ENCODE measurements around the gene HTT. TPM values are rescaled to one million over a fixed set of nuclear protein-coding genes. Genes with fewer than 3 reads are reported as not detected.

Gene HTT
- total RNA-seq, 2 experiments from 2014 or later = 54.2 to 56.5 TPM

DNA sequence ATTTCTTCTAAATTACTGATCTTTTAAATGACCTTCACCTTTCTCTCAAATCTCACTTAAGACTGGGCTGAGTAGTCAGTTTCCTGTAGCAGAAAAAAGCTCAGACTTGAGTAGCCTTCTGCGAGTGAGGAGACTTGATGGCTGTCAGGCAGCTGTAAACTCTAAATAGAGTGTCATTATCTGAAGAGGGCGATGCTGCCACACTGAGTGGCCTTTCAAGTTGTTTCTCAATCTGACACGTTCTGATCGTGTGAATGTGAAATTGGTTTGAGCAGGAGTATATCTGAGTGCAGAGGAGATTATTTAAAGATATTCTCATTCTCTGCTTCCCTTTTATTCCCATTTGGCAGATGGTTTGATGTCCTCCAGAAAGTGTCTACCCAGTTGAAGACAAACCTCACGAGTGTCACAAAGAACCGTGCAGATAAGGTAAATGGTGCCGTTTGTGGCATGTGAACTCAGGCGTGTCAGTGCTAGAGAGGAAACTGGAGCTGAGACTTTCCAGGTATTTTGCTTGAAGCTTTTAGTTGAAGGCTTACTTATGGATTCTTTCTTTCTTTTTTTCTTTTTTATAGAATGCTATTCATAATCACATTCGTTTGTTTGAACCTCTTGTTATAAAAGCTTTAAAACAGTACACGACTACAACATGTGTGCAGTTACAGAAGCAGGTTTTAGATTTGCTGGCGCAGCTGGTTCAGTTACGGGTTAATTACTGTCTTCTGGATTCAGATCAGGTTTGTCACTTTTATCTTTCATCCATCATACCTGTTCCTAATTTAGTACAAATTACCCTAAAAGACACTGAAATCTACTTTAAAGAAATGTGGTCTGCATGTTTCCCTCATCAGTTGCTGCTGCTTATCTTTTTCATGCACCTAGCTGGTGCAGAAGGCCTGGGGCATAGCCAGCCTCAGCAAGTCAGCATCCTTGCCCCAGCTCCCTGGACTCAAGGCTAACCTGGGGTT, 100.2 kb downstream of the HTT start:
- intact Hi-C loops (cut with micrococcal nuclease) = no loop called here
- DNase-seq (no peak), ATAC-seq (no peak)
- TF ChIP-seq CTCF (IDR thresholded peaks at IDR 0.05) = no peak
- Mint-ChIP-seq H3K27ac (no peak overlapping the region), H3K9me3 (no peaks in the 10 kb centered on the region), H3K4me1 (ENCODE audit: low read depth) (peaks cover 7% of the 10 kb centered on the region), H3K27me3 (no peaks in the 10 kb centered on the region), H3K4me3 (no peak overlapping the region), H3K36me3 (ENCODE audit: low read depth) (peaks cover 47% of the 10 kb centered on the region)
- ChIA-PET CTCF (interaction anchor here (0.7 to 1.2 kb wide), 4 partner anchors 12 to 196 kb away, joined by 3 read pairs; no protein-coding TSS in a partner anchor), POLR2A (no interaction called here)

DNA sequence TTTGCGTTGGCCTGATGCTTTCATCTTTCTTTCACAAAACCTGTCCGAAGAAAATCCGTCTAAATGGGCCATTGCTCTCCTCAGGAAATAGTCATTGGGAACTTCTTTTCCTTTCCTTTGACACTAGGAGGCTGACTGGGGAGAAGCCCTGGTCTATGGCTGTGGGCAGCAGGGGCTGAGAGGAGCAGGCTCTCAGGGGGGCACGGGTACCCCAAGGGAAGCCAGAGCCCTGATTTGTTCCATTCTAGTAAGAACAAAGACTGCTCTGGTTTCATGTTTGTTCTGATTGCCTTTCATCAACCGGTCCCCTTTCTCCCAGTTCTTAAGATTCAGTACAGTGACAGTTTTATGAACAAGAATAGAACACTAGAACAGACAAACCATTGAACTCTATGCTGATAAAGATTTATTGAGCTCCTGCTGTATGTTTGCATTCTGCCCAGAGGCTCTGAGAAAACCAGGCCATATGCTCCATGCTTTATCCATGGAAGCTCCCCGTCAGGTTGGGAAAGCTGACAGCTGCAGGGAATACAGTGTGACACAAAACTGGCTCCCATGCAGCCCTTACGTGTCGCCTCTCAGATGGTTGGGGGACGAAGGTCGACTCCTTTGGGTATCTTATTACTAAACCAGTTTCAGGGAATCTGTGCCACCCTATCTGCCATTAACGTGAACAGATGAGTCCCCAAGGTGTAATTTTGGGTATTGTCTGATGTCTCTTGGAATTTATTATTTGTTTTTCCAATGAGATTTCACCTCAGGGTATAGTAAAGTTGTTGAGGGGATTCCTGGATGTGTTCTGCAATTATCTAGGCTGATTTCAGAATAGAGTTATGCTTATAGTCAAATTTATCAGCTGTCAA, 102.1 kb downstream of the HTT start:
- Mint-ChIP-seq H3K9me3 (no peaks in the 10 kb centered on the region), H3K4me1 (ENCODE audit: low read depth) (no peaks in the 10 kb centered on the region), H3K4me3 (no peak overlapping the region), H3K27ac (no peak overlapping the region), H3K36me3 (ENCODE audit: low read depth) (peaks cover 41% of the 10 kb centered on the region), H3K27me3 (no peaks in the 10 kb centered on the region)
- no peak for DNase-seq
- no peak for TF ChIP-seq CTCF (IDR thresholded peaks at IDR 0.05)
- ChIA-PET CTCF (no interaction called here), POLR2A (no interaction called here)
- intact Hi-C loops (cut with micrococcal nuclease) = no loop called here
- ATAC-seq = no peak

- Mint-ChIP-seq H3K9me3 (no peaks in the 10 kb centered on the region), H3K27ac (no peak overlapping the region), H3K36me3 (ENCODE audit: low read depth) (peaks cover 34% of the 10 kb centered on the region), H3K4me3 (no peak overlapping the region), H3K27me3 (no peaks in the 10 kb centered on the region), H3K4me1 (ENCODE audit: low read depth) (no peaks in the 10 kb centered on the region)
- POLR2A ChIA-PET = no interaction called here
- ATAC-seq = no peak
- intact Hi-C loops (cut with micrococcal nuclease) = no loop called here
- no peak for TF ChIP-seq CTCF (IDR thresholded peaks at IDR 0.05)
- CTCF ChIA-PET = no interaction called here
- no peak for DNase-seq
These were observed 102.9 kb downstream of the HTT start for GRCh38 chr4:3177426-3177825.

GRCh38 chr4:3177905-3178304, 103.4 kb downstream of the HTT start:
- H3K36me3 Mint-ChIP-seq (ENCODE audit: low read depth) = peaks cover 33% of the 10 kb centered on the region
- H3K4me1 Mint-ChIP-seq (ENCODE audit: low read depth) = no peaks in the 10 kb centered on the region
- H3K27ac Mint-ChIP-seq = no peak overlapping the region
- no peaks in the 10 kb centered on the region for H3K9me3 Mint-ChIP-seq
- no peak for ATAC-seq
- no peak overlapping the region for H3K4me3 Mint-ChIP-seq
- DNase-seq = no peak
- TF ChIP-seq CTCF (IDR thresholded peaks at IDR 0.05) = no peak
- intact Hi-C loops (cut with micrococcal nuclease) = no loop called here
- POLR2A ChIA-PET = no interaction called here
- H3K27me3 Mint-ChIP-seq = no peaks in the 10 kb centered on the region
- CTCF ChIA-PET = no interaction called here
